GM23248 (cell line): ENCODE results near the gene GCK. TPM values are rescaled to one million over a fixed set of nuclear protein-coding genes. Genes with fewer than 3 reads are reported as not detected.

Experiments
- DNase-seq: peaks from one replicate; pipeline ENCODE4 v3.0.0-alpha.2; 2015
- H2AFZ ChIP-seq: fragments of 200-600 bp; sonication (generic); 2 replicates; pipeline ENCODE4 v1.6.1; 2016; ENCODE audit warnings: antibody characterized with exemption
- H3F3A ChIP-seq: fragments of 200-600 bp; sonication (generic); 2 replicates; pipeline ENCODE4 v1.6.1; 2016; ENCODE audit warnings: mild to moderate bottlenecking, antibody characterized with exemption, mixed run types; ENCODE audit not compliant: insufficient read depth
- H3K27ac ChIP-seq: fragments of 200-600 bp; sonication (generic); 2 replicates; pipeline ENCODE4 v1.5.1; 2016; ENCODE audit warnings: mild to moderate bottlenecking
- H3K27me3 ChIP-seq: fragments of 200-600 bp; sonication (generic); replicated peaks from 2 replicates; pipeline ENCODE4 v1.6.1; 2016; ENCODE audit warnings: mild to moderate bottlenecking; ENCODE audit not compliant: insufficient read depth
- H3K36me3 ChIP-seq: fragments of 200-600 bp; sonication (generic); 2 replicates; pipeline ENCODE4 v1.6.1; 2016; ENCODE audit warnings: low read depth, mild to moderate bottlenecking
- H3K4me1 ChIP-seq: fragments of 200-600 bp; sonication (generic); 2 replicates; pipeline ENCODE4 v1.6.1; 2016; ENCODE audit warnings: mild to moderate bottlenecking; ENCODE audit not compliant: insufficient read depth
- H3K4me2 ChIP-seq: fragments of 200-600 bp; sonication (generic); one replicate; pipeline ENCODE4 v1.6.1; 2016; ENCODE audit warnings: mild to moderate bottlenecking; ENCODE audit not compliant: unreplicated experiment
- H3K4me3 ChIP-seq: fragments of 200-600 bp; sonication (generic); 2 replicates; pipeline ENCODE4 v1.5.1; 2016; ENCODE audit warnings: mild to moderate bottlenecking
- H3K79me2 ChIP-seq: fragments of 200-600 bp; sonication (generic); 2 replicates; pipeline ENCODE4 v1.6.1; 2016; ENCODE audit warnings: mild to moderate bottlenecking; ENCODE audit not compliant: insufficient read depth
- H3K9ac ChIP-seq: fragments of 200-600 bp; sonication (generic); 2 replicates; pipeline ENCODE4 v1.6.1; 2016; ENCODE audit warnings: mild to moderate bottlenecking
- H3K9me2 ChIP-seq: fragments of 200-600 bp; sonication (generic); 2 replicates; pipeline ENCODE4 v1.6.1; 2016; ENCODE audit warnings: mixed run types, mild to moderate bottlenecking, moderate library complexity; ENCODE audit not compliant: insufficient read depth
- H3K9me3 ChIP-seq: fragments of 200-600 bp; sonication (generic); one replicate; pipeline ENCODE4 v1.6.1; 2017; ENCODE audit warnings: low read depth
- H4K20me1 ChIP-seq: fragments of 200-600 bp; sonication (generic); 2 replicates; pipeline ENCODE4 v1.6.0; 2016; ENCODE audit not compliant: insufficient read depth
- EZH2 ChIP-seq: fragments of 200-600 bp; sonication (generic); IDR thresholded peaks from 2 replicates; pipeline ENCODE4 v1.6.1; 2018; ENCODE audit warnings: antibody characterized with exemption, mild to moderate bottlenecking; ENCODE audit not compliant: insufficient read depth, poor library complexity, severe bottlenecking
- EZH2phosphoT487 ChIP-seq: fragments of 200-600 bp; sonication (generic); IDR thresholded peaks from 2 replicates; pipeline ENCODE4 v1.6.1; 2018; ENCODE audit warnings: antibody characterized with exemption, moderate library complexity, mild to moderate bottlenecking, low read depth; ENCODE audit not compliant: insufficient read depth
- WGBS, 2 experiments: methylation state at CpG; one replicate each; pipeline ENCODE4 v1.1.6; 2015 to 2017; ENCODE audit warnings: low lambda C conversion rate in 2 of 2, low coverage in 1 of 2; ENCODE audit errors: missing lambda C conversion rate in 2 of 2; 5-methylcytosine and 5-hydroxymethylcytosine counted together
- in situ Hi-C: fragments of 300-500 bp; cut with MboI; formaldehyde crosslinking; loops from 2 replicates; pipeline ENCODE4 v1.15.0; 2020
- polyA plus RNA-seq: library from polyadenylated mRNA; unstranded; fragments of >200 nt; fragmentation: Nextera tagmentation; extraction: Ambion mirVana; gene quantifications from 2 replicates; pipeline ENCODE4 v1.2.1, GENCODE V29; 2016
- total RNA-seq: library from RNA; depleted of rRNA; stranded (reverse); fragments of >200 nt; shearing (Covaris generic); gene quantifications from 2 replicates; pipeline ENCODE4 v1.2.3, GENCODE V29; 2014

GCK gene
- total and polyA plus RNA-seq, 2 experiments from 2014 or later, result 0.11 to 0.23 TPM

GRCh38 chr7:44212581-44213184 is 23.4 kb upstream of the GCK start:
- Histone ChIP-seq H3K4me1 (no peaks in the 10 kb centered on the region), H3K4me2 (no peak overlapping the region), H4K20me1 (no peaks in the 10 kb centered on the region), H3K4me3 (no peak overlapping the region), H3K27ac (no peak overlapping the region), H2AFZ (no peak overlapping the region), H3K36me3 (peaks cover 43% of the 10 kb centered on the region), H3K27me3 (no peaks in the 10 kb centered on the region), H3F3A (peaks cover 5% of the 10 kb centered on the region), H3K9ac (no peak overlapping the region), H3K79me2 (peaks cover 24% of the 10 kb centered on the region), H3K9me3 (no peaks in the 10 kb centered on the region), H3K9me2 (no peaks in the 10 kb centered on the region)
- 88% methylated on average over 7 of the region's 7 CpGs for WGBS, 2 experiments
- TF ChIP-seq EZH2 (no peak), EZH2phosphoT487 (no peak)
- in situ Hi-C loops, result no loop called here
- DNase-seq, result no peak

- Histone ChIP-seq H3K79me2 (peaks cover 30% of the 10 kb centered on the region), H3K4me2 (no peak overlapping the region), H3K4me1 (no peaks in the 10 kb centered on the region), H2AFZ (no peak overlapping the region), H3K27me3 (no peaks in the 10 kb centered on the region), H3K36me3 (peaks cover 49% of the 10 kb centered on the region), H3K9me3 (no peaks in the 10 kb centered on the region), H3K27ac (no peak overlapping the region), H4K20me1 (no peaks in the 10 kb centered on the region), H3K9me2 (no peaks in the 10 kb centered on the region), H3K4me3 (no peak overlapping the region), H3F3A (peaks cover 5% of the 10 kb centered on the region), H3K9ac (no peak overlapping the region)
- WGBS, 2 experiments, result 77 to 84% methylated on average over 6 of the region's 6 CpGs
- no peak for TF ChIP-seq EZH2phosphoT487
- no peak for TF ChIP-seq EZH2
- no peak for DNase-seq
- in situ Hi-C loops, result no loop called here
Measured at GRCh38 chr7:44212018-44212417, 22.8 kb upstream of the GCK start.

- Histone ChIP-seq H3K4me1 (no peaks in the 10 kb centered on the region), H3K9ac (no peak overlapping the region), H3K27ac (no peak overlapping the region)
Measured at GRCh38 chr7:44211126-44211675, 22.0 kb upstream of the GCK start.

GRCh38 chr7:44210107-44210506 is 20.9 kb upstream of the GCK start:
- Histone ChIP-seq H3K79me2 (peaks cover 50% of the 10 kb centered on the region), H3K9ac (no peak overlapping the region), H3K27ac (no peak overlapping the region), H3K4me1 (no peaks in the 10 kb centered on the region), H3K4me3 (no peak overlapping the region), H4K20me1 (no peaks in the 10 kb centered on the region), H3K9me2 (no peaks in the 10 kb centered on the region), H3K4me2 (no peak overlapping the region), H3K27me3 (no peaks in the 10 kb centered on the region), H3F3A (peaks cover 5% of the 10 kb centered on the region), H2AFZ (no peak overlapping the region), H3K36me3 (peaks cover 67% of the 10 kb centered on the region), H3K9me3 (no peaks in the 10 kb centered on the region)
- WGBS, 2 experiments, result 95 to 97% methylated on average over 5 of the region's 5 CpGs
- no peak for TF ChIP-seq EZH2
- no peak for TF ChIP-seq EZH2phosphoT487
- DNase-seq, result no peak
- in situ Hi-C loops, result no loop called here

More at GRCh38 chr7:44211126-44211675, 22.0 kb upstream of the GCK start:
- Histone ChIP-seq H3K4me3 (no peak overlapping the region), H3K4me2 (no peak overlapping the region), H3K27me3 (no peaks in the 10 kb centered on the region), H3K9me2 (no peaks in the 10 kb centered on the region), H3K36me3 (peaks cover 57% of the 10 kb centered on the region), H4K20me1 (no peaks in the 10 kb centered on the region), H3F3A (peaks cover 5% of the 10 kb centered on the region), H3K9me3 (no peaks in the 10 kb centered on the region), H3K79me2 (peaks cover 39% of the 10 kb centered on the region), H2AFZ (no peak overlapping the region)
- DNase-seq, result no peak
- TF ChIP-seq EZH2, result no peak
- no peak for TF ChIP-seq EZH2phosphoT487
- in situ Hi-C loops, result no loop called here
- WGBS, 2 experiments, result 83 to 86% methylated on average over 10 of the region's 10 CpGs
